Neural progenitor cell (in vitro differentiated cells): ENCODE measurements around the gene ACER3.

ENCODE experiments used
- EZH2 ChIP-seq: fragments of 200-600 bp; sonication (generic); IDR thresholded peaks from 2 replicates; pipeline ENCODE4 v1.6.1; 2017; ENCODE audit warnings: antibody characterized with exemption, mild to moderate bottlenecking, moderate library complexity
- TF ChIP-seq, protein P1 (sequence below): fragments of 200-600 bp; sonication (generic); IDR thresholded peaks from 2 replicates; pipeline ENCODE4 v1.5.1; 2017; ENCODE audit warnings: antibody characterized with exemption, mild to moderate bottlenecking

GRCh38 chr11:76835928-76836612 is 24.6 kb upstream of the ACER3 start:
- TF ChIP-seq, protein P1, sequence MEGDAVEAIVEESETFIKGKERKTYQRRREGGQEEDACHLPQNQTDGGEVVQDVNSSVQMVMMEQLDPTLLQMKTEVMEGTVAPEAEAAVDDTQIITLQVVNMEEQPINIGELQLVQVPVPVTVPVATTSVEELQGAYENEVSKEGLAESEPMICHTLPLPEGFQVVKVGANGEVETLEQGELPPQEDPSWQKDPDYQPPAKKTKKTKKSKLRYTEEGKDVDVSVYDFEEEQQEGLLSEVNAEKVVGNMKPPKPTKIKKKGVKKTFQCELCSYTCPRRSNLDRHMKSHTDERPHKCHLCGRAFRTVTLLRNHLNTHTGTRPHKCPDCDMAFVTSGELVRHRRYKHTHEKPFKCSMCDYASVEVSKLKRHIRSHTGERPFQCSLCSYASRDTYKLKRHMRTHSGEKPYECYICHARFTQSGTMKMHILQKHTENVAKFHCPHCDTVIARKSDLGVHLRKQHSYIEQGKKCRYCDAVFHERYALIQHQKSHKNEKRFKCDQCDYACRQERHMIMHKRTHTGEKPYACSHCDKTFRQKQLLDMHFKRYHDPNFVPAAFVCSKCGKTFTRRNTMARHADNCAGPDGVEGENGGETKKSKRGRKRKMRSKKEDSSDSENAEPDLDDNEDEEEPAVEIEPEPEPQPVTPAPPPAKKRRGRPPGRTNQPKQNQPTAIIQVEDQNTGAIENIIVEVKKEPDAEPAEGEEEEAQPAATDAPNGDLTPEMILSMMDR, result no peak
- no peak for TF ChIP-seq EZH2
